Stimulated activated CD8-positive, alpha-beta memory T cell treated with anti-CD3 and anti-CD28 coated beads, Interleukin-15, amount 100 ng/mL, for 4 hours (primary cell): ENCODE results near the gene CFAP99.
A peak's percentile ranks its signal among the peaks of the same experiment; 100 is the strongest.
"Not testable (repeated sequence)": the region's sequence is repeated elsewhere in the genome, so short reads cannot be mapped to it uniquely, and the experiment has no call there.

Experiments used
- DNase-seq, 2 donors: peaks; one replicate each; pipeline ENCODE4 v3.0.0-alpha.2; 2020; ENCODE audit warnings: low read depth in 2 of 2

Gene CFAP99

GRCh38 chr4:2428496-2429213 lies 9.9 kb downstream of the CFAP99 start:
- no peak for DNase-seq

- DNase-seq, result not testable (repeated sequence)
Observed at GRCh38 chr4:2429945-2430757, 11.4 kb downstream of the CFAP99 start.

- DNase-seq, result no peak
Observed at GRCh38 chr4:2432004-2432403, 13.2 kb downstream of the CFAP99 start.

GRCh38 chr4:2432991-2433530 lies 14.3 kb downstream of the CFAP99 start:
- no peak for DNase-seq

- DNase-seq, result no peak
Observed at GRCh38 chr4:2433609-2434350, 15.0 kb downstream of the CFAP99 start.

- DNase-seq, result no peak
Observed at GRCh38 chr4:2434420-2434819, 15.7 kb downstream of the CFAP99 start.

GRCh38 chr4:2436301-2436700 lies 17.5 kb downstream of the CFAP99 start:
- DNase-seq, result no peak

GRCh38 chr4:2436761-2437474 lies 18.2 kb downstream of the CFAP99 start:
- DNase-seq, result no peak

- no peak for DNase-seq
Observed at GRCh38 chr4:2437475-2438215, 18.9 kb downstream of the CFAP99 start.

GRCh38 chr4:2438822-2439718 lies 20.3 kb downstream of the CFAP99 start:
- DNase-seq, result no peak

GRCh38 chr4:2441393-2442174 lies 22.8 kb downstream of the CFAP99 start:
- peak; percentile 37 to 42 for DNase-seq

- no peak for DNase-seq
Observed at GRCh38 chr4:2442175-2442993, 23.6 kb downstream of the CFAP99 start.

- DNase-seq, result no peak
Observed at GRCh38 chr4:2443061-2443730, 24.4 kb downstream of the CFAP99 start.

- no peak for DNase-seq
Observed at GRCh38 chr4:2443956-2444740, 25.4 kb downstream of the CFAP99 start.

GRCh38 chr4:2445130-2445529 lies 26.4 kb downstream of the CFAP99 start:
- no peak for DNase-seq

- no peak for DNase-seq
Observed at GRCh38 chr4:2445571-2445970, 26.8 kb downstream of the CFAP99 start.
